HFFc6 (cell line): Measurements from ENCODE around the gene TOP2A. TPM values are rescaled to one million over a fixed set of nuclear protein-coding genes. Genes with fewer than 3 reads are reported as not detected.

Experiments
- DNase-seq: peaks from one replicate; pipeline ENCODE4 v3.0.0-alpha.2; 2018
- H3K27ac Mint-ChIP-seq: 2 replicates; pipeline ENCODE4 v1.8.0; 2020; ENCODE audit warnings: mild to moderate bottlenecking, mixed read lengths
- H3K27me3 Mint-ChIP-seq: 2 replicates; pipeline ENCODE4 v1.8.0; 2021; ENCODE audit warnings: mild to moderate bottlenecking, moderate library complexity, mixed read lengths; ENCODE audit not compliant: insufficient read depth
- H3K36me3 Mint-ChIP-seq: 2 replicates; pipeline ENCODE4 v1.8.0; 2021; ENCODE audit warnings: low read depth, mixed read lengths
- H3K4me1 Mint-ChIP-seq: 2 replicates; pipeline ENCODE4 v1.8.0; 2020; ENCODE audit warnings: low read depth, mixed read lengths
- H3K4me3 Mint-ChIP-seq: 2 replicates; pipeline ENCODE4 v1.8.0; 2020; ENCODE audit warnings: mild to moderate bottlenecking, moderate library complexity, mixed read lengths
- H3K9me3 Mint-ChIP-seq: 2 replicates; pipeline ENCODE4 v1.8.0; 2020; ENCODE audit warnings: mild to moderate bottlenecking, mixed read lengths
- total RNA-seq, 6 experiments: library from RNA; stranded (reverse); fragmentation: NEBNext Ultra II Directional; extraction: Animal tissue kit (Norgen Biotek cat#: 25700); gene quantifications; 2 replicates in 1 of 6; 3 replicates in 5 of 6; pipeline ENCODE4 v1.2.3, GENCODE V29; 2021
- TF ChIP-seq, protein P1 (sequence below): fragments of 200-600 bp; sonication (generic); IDR thresholded peaks from 2 replicates; pipeline ENCODE4 v1.5.0; 2021; ENCODE audit warnings: antibody characterized with exemption, mild to moderate bottlenecking

The TOP2A gene
- total RNA-seq, 6 experiments from 2014 or later, result 73.2 to 170 (median 150) TPM

DNA sequence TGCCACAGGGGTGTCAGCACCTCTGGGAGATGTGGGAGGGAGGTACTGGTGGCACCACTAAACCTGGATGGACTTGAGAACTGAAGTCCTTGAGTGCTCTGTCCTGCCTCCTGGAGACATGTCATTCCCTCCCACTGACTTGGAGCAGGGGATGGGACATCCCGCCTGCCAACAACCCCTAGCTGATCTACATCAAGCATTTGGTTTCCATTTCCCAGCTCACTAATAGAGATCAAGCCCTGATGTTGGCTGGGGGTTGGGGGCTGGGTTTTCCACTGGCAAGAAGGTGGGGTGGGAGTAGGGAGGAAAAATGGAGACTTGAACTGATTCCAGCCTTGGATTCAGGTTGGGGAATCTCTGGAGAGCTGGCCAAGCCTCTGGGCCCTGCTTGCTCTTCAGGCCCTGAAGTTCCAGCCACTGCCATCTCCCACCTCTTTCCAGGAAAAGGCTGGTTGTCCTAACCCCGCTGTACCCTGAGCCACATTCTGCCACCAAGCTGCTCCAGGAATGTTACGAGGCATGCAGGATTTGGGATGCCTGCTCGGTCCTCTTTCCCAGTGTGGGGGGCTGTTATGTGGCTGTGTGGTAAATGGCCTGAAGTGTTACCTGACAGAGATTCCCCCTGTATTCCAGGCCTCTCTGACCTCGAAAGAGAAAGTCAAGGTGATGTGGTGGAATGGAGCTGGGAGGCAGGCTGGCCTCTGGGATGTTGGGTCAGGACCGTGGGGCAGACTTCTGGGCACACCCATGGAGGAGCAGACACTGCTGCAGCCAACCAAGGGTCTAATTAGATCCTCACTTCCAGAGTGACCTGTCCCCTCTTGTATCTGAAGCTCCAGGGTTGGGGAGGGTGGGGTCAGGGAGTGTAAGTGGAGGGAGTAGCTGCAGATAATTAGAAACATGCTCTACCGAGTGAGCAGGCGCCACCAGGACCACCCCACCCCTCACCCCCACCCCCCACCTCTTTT lies 42.2 kb upstream of the TOP2A start:
- Mint-ChIP-seq H3K27ac (peak overlapping the region; percentile 45), H3K27me3 (peaks cover 17% of the 10 kb centered on the region), H3K36me3 (peaks cover 28% of the 10 kb centered on the region), H3K4me1 (peaks cover 69% of the 10 kb centered on the region), H3K9me3 (0 out of 2 replicates have a peak, but pooled peaks cover 4% of the 10 kb centered on the region), H3K4me3 (no peak overlapping the region)
- no peak for DNase-seq
- TF ChIP-seq, protein P1, sequence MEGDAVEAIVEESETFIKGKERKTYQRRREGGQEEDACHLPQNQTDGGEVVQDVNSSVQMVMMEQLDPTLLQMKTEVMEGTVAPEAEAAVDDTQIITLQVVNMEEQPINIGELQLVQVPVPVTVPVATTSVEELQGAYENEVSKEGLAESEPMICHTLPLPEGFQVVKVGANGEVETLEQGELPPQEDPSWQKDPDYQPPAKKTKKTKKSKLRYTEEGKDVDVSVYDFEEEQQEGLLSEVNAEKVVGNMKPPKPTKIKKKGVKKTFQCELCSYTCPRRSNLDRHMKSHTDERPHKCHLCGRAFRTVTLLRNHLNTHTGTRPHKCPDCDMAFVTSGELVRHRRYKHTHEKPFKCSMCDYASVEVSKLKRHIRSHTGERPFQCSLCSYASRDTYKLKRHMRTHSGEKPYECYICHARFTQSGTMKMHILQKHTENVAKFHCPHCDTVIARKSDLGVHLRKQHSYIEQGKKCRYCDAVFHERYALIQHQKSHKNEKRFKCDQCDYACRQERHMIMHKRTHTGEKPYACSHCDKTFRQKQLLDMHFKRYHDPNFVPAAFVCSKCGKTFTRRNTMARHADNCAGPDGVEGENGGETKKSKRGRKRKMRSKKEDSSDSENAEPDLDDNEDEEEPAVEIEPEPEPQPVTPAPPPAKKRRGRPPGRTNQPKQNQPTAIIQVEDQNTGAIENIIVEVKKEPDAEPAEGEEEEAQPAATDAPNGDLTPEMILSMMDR, result no peak

DNA sequence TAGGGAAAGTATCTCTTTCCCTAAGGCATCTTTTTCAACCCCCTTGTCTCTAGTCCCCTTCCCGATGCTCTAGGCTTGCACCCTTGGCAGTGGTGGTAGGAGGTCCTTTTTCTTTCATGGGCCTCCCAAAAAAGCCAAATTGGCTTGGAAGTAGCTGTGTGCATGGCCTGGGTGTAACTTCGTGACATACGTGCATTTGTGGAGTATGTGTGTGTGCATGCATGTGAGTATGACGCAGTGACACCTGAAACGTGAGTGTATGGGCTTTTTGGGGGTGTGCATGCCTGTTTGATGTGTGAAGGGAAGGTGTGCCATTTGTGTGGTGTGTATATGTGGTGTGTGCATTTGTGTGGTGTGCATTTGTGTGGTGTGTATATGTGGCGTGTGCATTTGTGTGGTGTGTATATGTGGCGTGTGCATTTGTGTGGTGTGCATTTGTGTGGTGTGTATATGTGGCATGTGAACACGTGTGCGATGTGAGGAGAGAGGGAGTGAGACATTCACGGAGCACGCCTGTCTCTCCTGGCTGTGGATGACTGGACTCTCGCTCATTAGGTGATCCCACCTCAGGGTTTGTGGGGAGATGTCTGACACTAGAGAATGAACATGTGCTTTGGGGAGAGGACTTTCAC lies 41.3 kb upstream of the TOP2A start:
- Mint-ChIP-seq H3K27me3 (peaks cover 10% of the 10 kb centered on the region; the same call in 1 of the 2 replicates), H3K9me3 (0 out of 2 replicates have a peak, but pooled peaks cover under 1% of the 10 kb centered on the region), H3K4me1 (peaks cover 77% of the 10 kb centered on the region), H3K36me3 (peaks cover 34% of the 10 kb centered on the region), H3K4me3 (peak overlapping the region; percentile 2), H3K27ac (peak overlapping the region; percentile 87)
- DNase-seq, result no peak
- TF ChIP-seq, protein P1, result no peak

DNA sequence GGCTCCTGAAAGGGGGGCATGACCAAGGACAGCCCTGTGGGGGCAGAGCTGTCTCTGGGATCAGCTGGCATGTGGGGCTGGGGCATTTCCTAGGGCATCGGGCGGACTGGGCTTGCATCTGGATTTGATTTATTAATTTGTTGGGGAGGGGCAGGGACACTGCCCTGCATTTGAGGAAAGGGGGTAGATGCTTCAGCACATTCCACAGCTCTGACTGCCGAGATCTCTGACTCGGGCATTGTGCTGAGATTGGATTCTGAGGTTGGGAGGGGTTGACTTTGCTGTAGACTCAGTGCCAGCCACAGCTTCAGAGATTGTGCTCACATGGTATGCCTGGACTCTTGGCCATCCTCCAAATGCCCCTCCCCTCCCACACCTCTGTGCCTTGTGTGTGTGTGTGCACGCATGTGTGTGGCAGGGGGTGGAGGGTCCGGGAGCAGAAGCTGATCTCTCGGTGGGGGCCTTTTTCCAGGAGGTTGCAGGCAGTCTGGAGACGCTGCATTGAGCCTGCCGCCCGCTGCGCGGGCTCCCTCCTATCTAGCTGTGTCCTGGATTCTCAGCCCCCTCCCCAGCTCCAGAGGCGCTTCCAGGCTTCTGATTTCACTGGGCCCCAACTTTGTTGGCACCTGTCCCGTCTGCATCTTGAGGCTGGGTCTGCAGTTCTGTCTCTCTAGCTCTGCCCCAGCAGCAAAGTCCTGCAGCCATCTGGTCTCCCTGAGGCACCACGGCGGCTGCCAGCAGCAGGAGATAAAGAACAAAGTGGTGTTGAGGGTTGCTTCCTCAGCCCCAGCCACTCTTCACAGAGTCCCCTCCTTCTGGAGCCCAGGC lies 40.5 kb upstream of the TOP2A start:
- TF ChIP-seq, protein P1, result no peak
- peaks cover 85% of the 10 kb centered on the region for H3K4me1 Mint-ChIP-seq
- peak overlapping the region; percentile 48 for H3K4me3 Mint-ChIP-seq
- H3K36me3 Mint-ChIP-seq, result peaks cover 40% of the 10 kb centered on the region
- DNase-seq, result peak; percentile 88
- H3K27me3 Mint-ChIP-seq, result peaks cover 3% of the 10 kb centered on the region; the same call in 1 of the 2 replicates
- H3K9me3 Mint-ChIP-seq, result no peaks in the 10 kb centered on the region
- peak overlapping the region; percentile 87 for H3K27ac Mint-ChIP-seq

DNA sequence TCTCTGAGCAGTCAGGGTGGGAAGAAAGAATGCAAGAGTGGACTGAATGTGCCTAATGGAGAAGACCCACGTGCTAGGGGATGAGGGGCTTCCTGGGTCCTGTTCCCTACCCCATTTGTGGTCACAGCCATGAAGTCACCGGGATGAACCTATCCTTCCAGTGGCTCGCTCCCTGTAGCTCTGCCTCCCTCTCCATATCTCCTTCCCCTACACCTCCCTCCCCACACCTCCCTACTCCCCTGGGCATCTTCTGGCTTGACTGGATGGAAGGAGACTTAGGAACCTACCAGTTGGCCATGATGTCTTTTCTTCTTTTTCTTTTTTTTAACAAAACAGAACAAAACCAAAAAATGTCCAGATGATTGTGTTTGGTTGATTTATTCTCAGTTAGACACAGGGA lies 39.7 kb upstream of the TOP2A start:
- no peak for DNase-seq
- TF ChIP-seq, protein P1, result no peak
- peaks cover 40% of the 10 kb centered on the region for H3K36me3 Mint-ChIP-seq
- peaks cover 4% of the 10 kb centered on the region; the same call in 1 of the 2 replicates for H3K27me3 Mint-ChIP-seq
- no peaks in the 10 kb centered on the region for H3K9me3 Mint-ChIP-seq
- H3K27ac Mint-ChIP-seq, result peak overlapping the region; percentile 87
- H3K4me1 Mint-ChIP-seq, result peaks cover 90% of the 10 kb centered on the region
- peak overlapping the region; percentile 48; the same call in 1 of the 2 replicates for H3K4me3 Mint-ChIP-seq

DNA sequence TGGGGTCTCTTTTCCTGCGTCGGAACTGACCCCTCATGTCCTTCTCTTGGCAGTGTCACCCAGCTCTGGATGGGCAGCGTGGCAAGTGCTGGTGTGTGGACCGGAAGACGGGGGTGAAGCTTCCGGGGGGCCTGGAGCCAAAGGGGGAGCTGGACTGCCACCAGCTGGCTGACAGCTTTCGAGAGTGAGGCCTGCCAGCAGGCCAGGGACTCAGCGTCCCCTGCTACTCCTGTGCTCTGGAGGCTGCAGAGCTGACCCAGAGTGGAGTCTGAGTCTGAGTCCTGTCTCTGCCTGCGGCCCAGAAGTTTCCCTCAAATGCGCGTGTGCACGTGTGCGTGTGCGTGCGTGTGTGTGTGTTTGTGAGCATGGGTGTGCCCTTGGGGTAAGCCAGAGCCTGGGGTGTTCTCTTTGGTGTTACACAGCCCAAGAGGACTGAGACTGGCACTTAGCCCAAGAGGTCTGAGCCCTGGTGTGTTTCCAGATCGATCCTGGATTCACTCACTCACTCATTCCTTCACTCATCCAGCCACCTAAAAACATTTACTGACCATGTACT lies 38.8 kb upstream of the TOP2A start:
- TF ChIP-seq, protein P1, result no peak
- H3K4me1 Mint-ChIP-seq, result peaks cover 90% of the 10 kb centered on the region
- no peak overlapping the region for H3K4me3 Mint-ChIP-seq
- H3K27ac Mint-ChIP-seq, result peak overlapping the region; percentile 87
- H3K9me3 Mint-ChIP-seq, result no peaks in the 10 kb centered on the region
- peaks cover 6% of the 10 kb centered on the region; the same call in 1 of the 2 replicates for H3K27me3 Mint-ChIP-seq
- H3K36me3 Mint-ChIP-seq, result peaks cover 40% of the 10 kb centered on the region
- no peak for DNase-seq
